ENCODE measurements around the gene OCRL.

Gene OCRL

DNA sequence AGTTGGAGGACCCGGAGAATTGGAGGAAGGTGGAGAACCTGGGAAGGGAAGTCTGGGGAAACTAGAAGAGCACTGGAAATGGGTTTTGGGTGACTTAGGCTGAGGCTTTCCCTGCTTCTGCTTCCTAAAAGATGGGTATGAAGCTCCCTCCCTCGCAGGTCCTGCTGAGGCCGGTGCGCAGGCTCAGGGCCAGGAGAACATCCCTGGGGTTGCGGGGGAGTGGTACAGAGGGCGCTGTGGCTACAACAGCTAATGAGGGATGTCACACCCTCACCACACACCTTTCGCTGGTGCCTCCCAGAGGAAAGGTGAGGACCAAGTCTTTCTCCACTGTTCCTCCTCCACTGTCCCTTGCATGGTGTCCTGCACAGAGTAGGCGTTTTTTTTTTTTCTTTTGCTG is 98.9 kb downstream of the OCRL start:
- DNase-seq = no peak

DNA sequence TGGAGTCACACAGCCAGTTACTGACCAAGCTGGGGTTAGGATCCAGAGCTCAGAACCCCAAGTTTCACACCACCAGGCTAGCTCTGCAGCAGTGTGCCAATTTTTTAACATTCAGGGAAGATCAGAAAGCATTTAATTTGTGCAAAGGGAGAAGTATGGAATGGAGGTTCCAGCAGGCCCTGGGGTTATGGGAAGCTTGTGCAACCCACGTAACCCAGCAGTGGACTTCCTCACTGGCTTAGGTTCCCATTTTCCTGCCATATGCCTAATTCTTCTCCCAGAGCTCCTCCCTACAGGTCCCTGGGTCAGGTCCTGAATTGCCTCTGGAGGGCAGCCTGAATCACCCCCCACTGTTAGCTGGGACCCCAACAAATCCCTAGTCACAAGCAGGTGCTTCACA is 100.7 kb downstream of the OCRL start:
- no peak for DNase-seq

DNA sequence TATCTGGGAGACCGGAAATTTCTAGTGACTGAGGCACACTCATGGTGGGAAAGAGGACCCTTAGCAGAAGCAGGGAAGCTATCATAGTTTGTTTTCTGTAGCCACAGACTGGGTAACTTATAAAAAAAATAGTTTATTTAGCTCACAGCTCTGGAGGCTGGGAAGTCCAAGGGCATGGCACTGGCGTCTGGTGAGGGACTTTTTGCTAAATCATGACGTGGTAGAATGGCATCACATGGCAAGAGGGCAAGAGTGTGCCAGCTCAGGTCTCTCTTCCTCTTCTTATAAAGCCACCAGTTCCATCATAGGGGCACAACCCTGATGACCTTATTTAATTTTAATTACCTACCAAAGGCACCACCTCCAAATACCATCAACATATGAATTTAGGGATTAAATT is 101.4 kb downstream of the OCRL start:
- DNase-seq = no peak

DNA sequence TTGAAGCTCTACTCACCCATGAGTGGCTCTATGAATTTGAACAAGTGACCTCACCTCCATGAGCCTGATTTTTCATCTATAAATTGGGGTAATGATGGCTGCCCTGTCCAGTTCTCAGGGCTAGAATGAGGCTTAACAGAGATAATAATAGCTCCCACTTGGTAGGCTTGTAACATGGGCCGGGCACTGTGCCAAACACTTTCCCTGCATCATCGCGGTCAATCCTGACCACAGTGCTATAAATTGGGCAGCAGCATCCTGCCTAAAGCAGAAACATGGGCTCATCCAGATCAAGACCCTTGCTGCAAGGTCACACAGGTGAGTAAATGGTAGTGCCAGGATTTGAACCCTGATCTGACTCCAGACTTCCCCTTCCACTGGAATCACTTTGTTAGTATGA is 101.9 kb downstream of the OCRL start:
- no peak for DNase-seq
